Prostate gland (tissue), 2 donors: ENCODE results near the gene WDR5. TPM values are rescaled to one million over a fixed set of nuclear protein-coding genes. Genes with fewer than 3 reads are reported as not detected.

Source experiments
- DNase-seq: peaks from one replicate; pipeline ENCODE4 v3.0.0-alpha.2; 2019; ENCODE audit warnings: low spot score
- H3K27ac ChIP-seq, 2 donors: fragments of 200-600 bp; sonication (generic); 2 replicates each; pipeline ENCODE4 v1.5.1; 2017 to 2019
- H3K27me3 ChIP-seq: fragments of 200-600 bp; sonication (generic); replicated peaks from 2 replicates; pipeline ENCODE4 v1.5.1; 2019; ENCODE audit not compliant: insufficient read depth
- H3K36me3 ChIP-seq, 2 donors: fragments of 200-600 bp; sonication (generic); 1 replicate in 1 of 2; 2 replicates in 1 of 2; pipeline versions ENCODE4 v1.5.1 to v1.8.1; 2017 to 2019
- H3K4me1 ChIP-seq: fragments of 200-600 bp; sonication (generic); replicated peaks from 2 replicates; pipeline ENCODE4 v1.5.1; 2019
- H3K4me3 ChIP-seq, 2 donors: fragments of 200-600 bp; sonication (generic); 2 replicates each; pipeline ENCODE4 v1.5.1; 2017 to 2019
- H3K9me3 ChIP-seq: fragments of 200-600 bp; sonication (generic); 2 replicates; pipeline ENCODE4 v1.5.1; 2017
- CTCF ChIP-seq, 4 experiments: fragments of 200-600 bp in 2 of 4; fragments of 450-650 bp in 2 of 4; sonication (generic) in 2 of 4; IDR thresholded peaks; 1 replicate in 3 of 4; 2 replicates in 1 of 4; pipeline ENCODE4 v1.5.1; 2016 to 2019; ENCODE audit warnings: antibody characterized with exemption in 4 of 4, mild to moderate bottlenecking in 2 of 4, moderate library complexity in 2 of 4
- POLR2A ChIP-seq: fragments of 450-650 bp; IDR thresholded peaks from one replicate; pipeline ENCODE4 v1.6.1; 2016; ENCODE audit warnings: antibody characterized with exemption, mild to moderate bottlenecking
- POLR2AphosphoS5 ChIP-seq: sonication (generic); formaldehyde crosslinking; IDR thresholded peaks from one replicate; pipeline ENCODE4 v1.6.1; 2017; ENCODE audit warnings: antibody characterized with exemption
- WGBS: methylation state at CpG from one replicate; pipeline ENCODE4 v1.1.5; 2018; 5-methylcytosine and 5-hydroxymethylcytosine counted together
- intact Hi-C: fragments of 100-400 bp; cut with DNase I; formaldehyde crosslinking; loops from one replicate; pipeline ENCODE4 v1.14.2; 2022
- total RNA-seq, 2 donors: library from RNA; depleted of rRNA; stranded (reverse); fragments of >200 nt; gene quantifications; one replicate each; pipeline ENCODE4 v1.1.0, GENCODE V29; 2016

Gene WDR5
- total RNA-seq, 2 donors from 2014 or later: 28.6 to 67.9 TPM

GRCh38 chr9:134177624-134178393 lies 41.9 kb downstream of the WDR5 start:
- TF ChIP-seq POLR2A (no peak), POLR2AphosphoS5 (no peak), CTCF (IDR thresholded peaks at IDR 0.05) (no peak)
- no peak overlapping the region for H3K27ac ChIP-seq
- WGBS: 89% methylated on average over 28 of the region's 28 CpGs
- H3K4me3 ChIP-seq: no peak overlapping the region
- H3K36me3 ChIP-seq: no peaks in the 10 kb centered on the region
- DNase-seq: no peak
- no peaks in the 10 kb centered on the region for H3K27me3 ChIP-seq
- H3K4me1 ChIP-seq: no peaks in the 10 kb centered on the region
- intact Hi-C loops: loop anchor here (10.0 kb wide), 1 partner anchor 567 kb away; no protein-coding TSS in a partner anchor
- no peaks in the 10 kb centered on the region for H3K9me3 ChIP-seq

DNA sequence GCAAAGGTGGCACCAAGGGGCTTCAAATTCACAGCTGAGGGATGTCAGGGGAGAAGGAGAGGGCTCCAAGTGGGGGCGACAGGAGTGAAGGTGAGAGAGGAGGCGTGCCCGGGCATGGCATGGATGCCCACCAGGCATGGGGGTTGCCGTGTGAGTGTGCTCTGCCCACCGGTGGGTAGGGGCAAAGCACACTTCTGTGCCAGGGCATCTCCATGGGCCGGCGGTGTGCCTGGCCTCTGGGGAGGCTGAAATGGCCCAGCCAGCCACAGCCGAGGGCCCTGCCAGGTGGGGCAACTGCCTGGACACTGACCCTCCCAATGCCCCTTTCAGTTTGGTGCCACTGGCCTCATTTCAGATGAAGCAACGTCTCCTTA lies 42.5 kb downstream of the WDR5 start:
- Histone ChIP-seq H3K27me3 (no peaks in the 10 kb centered on the region), H3K4me3 (no peak overlapping the region), H3K9me3 (no peaks in the 10 kb centered on the region), H3K36me3 (no peaks in the 10 kb centered on the region), H3K4me1 (no peaks in the 10 kb centered on the region), H3K27ac (no peak overlapping the region)
- no peak for TF ChIP-seq POLR2A
- TF ChIP-seq POLR2AphosphoS5: no peak
- no peak for TF ChIP-seq CTCF (IDR thresholded peaks at IDR 0.05)
- no peak for DNase-seq
- intact Hi-C loops: loop anchor here (10.0 kb wide), 1 partner anchor 566 kb away; no protein-coding TSS in a partner anchor
- 78% methylated on average over 9 of the region's 9 CpGs for WGBS

- Histone ChIP-seq H3K9me3 (no peaks in the 10 kb centered on the region), H3K4me1 (no peaks in the 10 kb centered on the region), H3K4me3 (no peak overlapping the region), H3K27me3 (no peaks in the 10 kb centered on the region), H3K36me3 (no peaks in the 10 kb centered on the region), H3K27ac (no peak overlapping the region)
- no peak for DNase-seq
- WGBS: 59% methylated on average over 26 of the region's 30 CpGs
- TF ChIP-seq POLR2AphosphoS5: peak; percentile 25
- TF ChIP-seq POLR2A: no peak
- TF ChIP-seq CTCF (IDR thresholded peaks at IDR 0.05): no peak
- intact Hi-C loops: loop anchor here (10.0 kb wide), 1 partner anchor 566 kb away; no protein-coding TSS in a partner anchor
Observed at GRCh38 chr9:134178768-134179551, 43.1 kb downstream of the WDR5 start.

DNA sequence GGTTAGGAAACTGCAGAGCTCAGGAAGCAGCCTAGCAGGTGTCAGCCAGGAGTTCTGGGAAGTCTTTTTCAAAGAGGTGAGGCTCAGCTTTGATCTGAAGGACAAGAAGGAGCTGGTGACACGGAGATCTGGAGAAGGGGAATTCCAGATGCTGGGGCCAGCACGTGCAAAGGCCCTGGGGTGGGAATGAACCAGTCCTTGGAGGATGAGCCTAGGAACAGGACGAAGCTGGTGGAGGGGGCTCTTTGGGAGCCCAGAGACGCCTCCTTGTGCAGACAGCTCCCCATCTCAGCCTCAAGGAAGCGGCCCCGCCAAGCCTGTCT lies 43.7 kb downstream of the WDR5 start:
- TF ChIP-seq POLR2AphosphoS5: no peak
- no peak for TF ChIP-seq POLR2A
- Histone ChIP-seq H3K4me1 (no peaks in the 10 kb centered on the region), H3K27ac (no peak overlapping the region), H3K27me3 (no peaks in the 10 kb centered on the region), H3K9me3 (no peaks in the 10 kb centered on the region), H3K4me3 (no peak overlapping the region), H3K36me3 (no peaks in the 10 kb centered on the region)
- 96% methylated on average over 6 of the region's 6 CpGs for WGBS
- no peak for DNase-seq
- intact Hi-C loops: loop anchor here (10.0 kb wide), 1 partner anchor 565 kb away; no protein-coding TSS in a partner anchor

GRCh38 chr9:134179918-134180785 lies 44.3 kb downstream of the WDR5 start:
- Histone ChIP-seq H3K27ac (no peak overlapping the region), H3K27me3 (no peaks in the 10 kb centered on the region), H3K4me1 (no peaks in the 10 kb centered on the region), H3K36me3 (no peaks in the 10 kb centered on the region), H3K4me3 (no peak overlapping the region), H3K9me3 (no peaks in the 10 kb centered on the region)
- intact Hi-C loops: loop anchor here (10.0 kb wide), 1 partner anchor 565 kb away; no protein-coding TSS in a partner anchor
- no peak for TF ChIP-seq CTCF (IDR thresholded peaks at IDR 0.05)
- DNase-seq: no peak
- WGBS: 89% methylated on average over 29 of the region's 29 CpGs
